PC-3 (cell line): ENCODE data around the gene UBAC2. TPM values are rescaled to one million over a fixed set of nuclear protein-coding genes. Genes with fewer than 3 reads are reported as not detected.

Experiments used
- microRNA-seq: library from miRNA; unstranded; fragments of <30 nt; microRNA quantifications from one replicate; pipeline ENCODE4 v1.1.0, GENCODE V29; 2020; ENCODE audit not compliant: unreplicated experiment
- total RNA-seq: library from RNA; depleted of rRNA; stranded (reverse); fragments of >200 nt; gene quantifications from 2 replicates; pipeline ENCODE4 v1.2.3, GENCODE V29; 2014; rRNA removed

The UBAC2 gene
- total RNA-seq, 1 experiment from 2014 or later, result 34.5 TPM

Small RNA genes lying within 50 kb of the gene (microRNA-seq; reads per million reads assigned to microRNA genes)
- not detected for gene MIR623

Other genes starting within 250 kb of the UBAC2 start
- gene DOCK9, start 222.8 kb upstream of the UBAC2 start, total RNA-seq, result 31.7 and 36.5 TPM in 2 replicates
- not detected in 2 replicates for gene GPR18, start 57.5 kb downstream of the UBAC2 start, total RNA-seq
- gene GPR183, start 106.5 kb downstream of the UBAC2 start, total RNA-seq, result not detected in 2 replicates